HG03378 (cell line): ENCODE measurements around the gene MORC4.
A peak's percentile ranks its signal among the peaks of the same experiment; 100 is the strongest.
"Not testable (repeated sequence)": the region's sequence is repeated elsewhere in the genome, so short reads cannot be mapped to it uniquely, and the experiment has no call there.

Experiments
- ATAC-seq: cut with Tn5 transposase; IDR thresholded peaks from one replicate; pipeline ENCODE4 v1.9.1; 2021; ENCODE audit warnings: mild to moderate bottlenecking, moderate library complexity; ENCODE audit not compliant: unreplicated experiment

The MORC4 gene

GRCh38 chrX:107000013-107000515, at the start of gene MORC4:
Gene MORC4 (minus strand): TSS chrX:107000212. CDS start chrX:106999969, 243 bp downstream.
- peak; percentile 72 for ATAC-seq

- no peak for ATAC-seq
Measured at GRCh38 chrX:107047622-107048021, 47.6 kb upstream of the MORC4 start.

DNA sequence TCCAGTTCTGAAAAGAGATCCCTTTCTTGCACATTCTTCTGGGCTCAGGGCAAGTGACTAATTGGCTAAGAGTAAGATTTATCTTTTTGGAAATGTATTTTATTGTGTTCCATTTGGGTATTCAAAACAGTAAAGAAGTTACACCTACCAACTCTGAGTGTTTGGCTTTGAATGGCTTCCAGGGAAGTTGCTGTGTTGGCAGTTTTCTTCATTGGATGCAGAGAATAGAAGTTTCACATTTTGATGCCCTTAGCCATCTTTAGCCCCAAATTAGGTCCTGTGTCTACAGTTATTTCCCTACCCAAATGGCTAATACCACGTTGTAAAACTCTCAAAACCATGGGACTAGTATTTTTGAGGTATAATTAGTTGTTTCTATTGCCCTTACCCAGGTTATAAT, 29.7 kb upstream of the MORC4 start:
- ATAC-seq, result no peak

- no peak for ATAC-seq
Measured at GRCh38 chrX:107025545-107025944, 25.5 kb upstream of the MORC4 start.

DNA sequence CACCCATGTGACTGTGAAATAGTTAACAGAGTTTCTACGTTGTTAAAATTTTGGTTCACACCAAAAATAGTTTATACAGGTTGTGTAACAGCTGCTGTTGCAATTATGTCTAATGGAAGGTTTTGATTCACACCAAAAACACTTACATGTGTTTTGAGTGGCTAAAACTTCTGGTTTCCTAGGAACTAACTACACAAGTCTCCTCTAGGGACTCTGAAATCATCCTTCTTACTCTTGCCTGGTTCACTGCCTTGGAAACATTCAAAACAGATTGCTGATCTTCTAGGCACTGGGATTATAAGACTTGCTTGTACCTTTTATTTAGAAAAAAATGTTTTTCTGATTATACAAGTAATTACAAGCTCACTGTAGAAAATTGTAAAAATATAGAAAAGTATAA, 14.9 kb upstream of the MORC4 start:
- no peak for ATAC-seq

- ATAC-seq, result no peak
Measured at GRCh38 chrX:107008034-107008433, 8.0 kb upstream of the MORC4 start.

- peak; percentile 47 for ATAC-seq
Measured at GRCh38 chrX:106999002-106999975, 723 bp downstream of the MORC4 start.

DNA sequence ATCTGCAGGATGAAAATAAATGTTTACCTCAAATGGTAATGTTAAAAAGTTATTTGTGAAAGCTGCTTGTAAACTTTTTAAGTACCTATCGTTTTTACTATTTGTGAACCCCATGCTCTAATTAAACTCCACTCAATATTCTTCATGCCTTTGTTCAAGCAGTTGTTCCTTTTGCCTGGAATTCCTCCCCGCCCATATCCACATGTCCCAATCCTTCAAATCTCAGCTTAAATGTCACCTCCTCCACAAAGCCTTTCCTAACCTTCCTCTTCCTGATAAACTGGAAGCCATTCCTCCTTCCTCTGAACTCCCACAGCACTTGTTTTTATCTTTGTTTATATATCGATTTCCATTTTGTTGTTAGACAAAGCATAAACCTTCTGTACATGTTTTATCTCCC, 2.4 kb downstream of the MORC4 start:
- ATAC-seq, result no peak

DNA sequence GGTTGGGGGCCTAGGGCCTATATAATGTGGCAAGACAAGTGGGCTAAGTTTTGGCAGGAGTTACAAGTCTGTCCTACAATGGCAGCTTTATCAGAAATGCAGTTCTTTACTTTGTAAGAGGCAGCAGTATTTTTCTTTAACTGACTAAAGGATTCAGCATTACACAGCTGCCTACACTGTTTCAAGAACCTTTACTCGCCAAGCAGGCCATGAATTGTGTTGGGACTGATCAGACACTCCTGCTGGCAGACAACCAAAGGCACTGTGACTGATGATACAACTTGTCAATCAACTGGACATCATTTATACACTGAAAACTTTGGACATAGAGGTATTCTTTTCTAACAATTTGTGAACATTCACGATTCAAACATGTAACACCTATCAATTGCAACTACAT, 4.3 kb downstream of the MORC4 start:
- ATAC-seq, result no peak

- peak; percentile 49 for ATAC-seq
Measured at GRCh38 chrX:106987488-106987887, 12.5 kb downstream of the MORC4 start.

GRCh38 chrX:106980952-106981626, 18.9 kb downstream of the MORC4 start:
- no peak for ATAC-seq

GRCh38 chrX:106976416-106976815, 23.6 kb downstream of the MORC4 start:
- ATAC-seq, result no peak

- no peak for ATAC-seq
Measured at GRCh38 chrX:106973433-106974149, 26.4 kb downstream of the MORC4 start.

DNA sequence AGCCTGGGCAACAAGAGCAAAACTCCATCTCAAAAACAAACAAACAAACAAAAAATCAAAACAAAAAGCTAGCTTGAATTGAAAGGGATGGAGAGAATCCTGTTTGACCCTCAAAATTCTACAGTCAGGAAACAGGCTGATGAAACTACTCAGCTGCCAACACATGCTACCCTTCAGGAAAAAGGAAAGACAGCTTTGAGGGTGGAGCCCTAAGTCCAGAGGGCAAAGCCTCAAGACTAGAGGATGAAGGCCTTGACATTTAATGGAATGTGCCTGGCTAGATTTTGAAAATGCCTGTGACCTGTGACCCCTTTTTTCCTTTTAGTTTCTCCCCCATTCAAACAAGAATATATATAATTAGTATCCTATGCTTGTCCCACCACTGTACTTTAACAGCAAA, 27.1 kb downstream of the MORC4 start:
- ATAC-seq, result no peak

DNA sequence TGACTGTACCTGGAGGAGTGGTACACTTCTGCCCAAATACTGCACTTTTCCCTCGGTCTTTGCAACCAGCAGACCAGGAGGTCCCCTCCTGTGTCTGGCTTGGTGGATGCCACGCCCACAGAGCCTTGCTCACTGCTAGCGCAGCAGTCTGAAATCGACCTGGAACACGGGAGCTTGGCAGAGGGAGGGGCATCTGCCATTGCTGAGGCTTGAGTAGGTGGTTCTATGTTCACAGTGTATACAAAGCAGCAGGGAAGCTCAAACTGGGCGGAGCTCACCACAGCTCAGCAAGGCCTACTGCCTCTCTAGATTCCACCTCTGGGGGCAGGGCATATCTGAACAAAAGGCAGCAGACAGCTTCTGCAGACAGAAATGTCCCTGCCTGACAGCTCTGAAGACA, 33.5 kb downstream of the MORC4 start:
- not testable (repeated sequence) for ATAC-seq

GRCh38 chrX:106964290-106964689, 35.7 kb downstream of the MORC4 start:
- ATAC-seq, result no peak

DNA sequence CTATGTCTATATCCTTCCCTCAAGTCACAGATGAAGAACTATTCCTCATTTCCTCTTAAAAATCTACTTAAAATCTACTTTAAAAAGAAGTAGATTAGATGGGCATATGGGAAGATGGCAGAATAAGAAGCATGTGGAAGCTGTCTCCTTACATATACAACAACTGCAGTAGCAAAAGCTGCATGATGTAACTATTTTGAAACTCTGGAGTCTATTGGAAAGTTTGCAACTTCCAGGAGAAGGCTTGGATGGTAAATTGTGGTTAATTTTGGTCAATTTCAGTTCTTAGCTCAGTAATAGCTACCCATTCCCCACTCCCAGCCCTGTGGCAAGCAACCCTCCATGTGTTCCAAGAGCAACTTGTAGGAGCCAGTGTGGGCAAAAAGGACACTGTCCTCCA, 36.9 kb downstream of the MORC4 start:
- no peak for ATAC-seq

GRCh38 chrX:106959901-106960300, 40.1 kb downstream of the MORC4 start:
- ATAC-seq, result no peak

DNA sequence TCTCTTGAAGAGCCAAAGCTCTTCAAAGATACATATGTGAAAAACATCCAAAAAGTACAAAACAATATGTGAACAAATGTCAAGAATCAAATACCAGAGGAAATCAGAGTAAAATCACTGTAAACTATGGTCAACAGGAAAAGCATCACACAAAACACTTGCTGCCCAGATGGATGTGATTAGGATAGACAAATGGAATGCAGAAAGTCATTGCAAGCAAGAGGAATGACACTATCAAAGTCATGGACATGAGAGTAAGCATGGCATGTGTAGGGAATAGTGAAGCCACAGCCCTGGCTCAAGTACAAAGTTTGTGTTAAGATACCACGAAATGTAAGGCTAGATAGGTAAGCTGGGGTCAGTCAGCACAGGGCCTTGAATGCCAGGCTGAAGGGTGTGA, 42.2 kb downstream of the MORC4 start:
- no peak for ATAC-seq

DNA sequence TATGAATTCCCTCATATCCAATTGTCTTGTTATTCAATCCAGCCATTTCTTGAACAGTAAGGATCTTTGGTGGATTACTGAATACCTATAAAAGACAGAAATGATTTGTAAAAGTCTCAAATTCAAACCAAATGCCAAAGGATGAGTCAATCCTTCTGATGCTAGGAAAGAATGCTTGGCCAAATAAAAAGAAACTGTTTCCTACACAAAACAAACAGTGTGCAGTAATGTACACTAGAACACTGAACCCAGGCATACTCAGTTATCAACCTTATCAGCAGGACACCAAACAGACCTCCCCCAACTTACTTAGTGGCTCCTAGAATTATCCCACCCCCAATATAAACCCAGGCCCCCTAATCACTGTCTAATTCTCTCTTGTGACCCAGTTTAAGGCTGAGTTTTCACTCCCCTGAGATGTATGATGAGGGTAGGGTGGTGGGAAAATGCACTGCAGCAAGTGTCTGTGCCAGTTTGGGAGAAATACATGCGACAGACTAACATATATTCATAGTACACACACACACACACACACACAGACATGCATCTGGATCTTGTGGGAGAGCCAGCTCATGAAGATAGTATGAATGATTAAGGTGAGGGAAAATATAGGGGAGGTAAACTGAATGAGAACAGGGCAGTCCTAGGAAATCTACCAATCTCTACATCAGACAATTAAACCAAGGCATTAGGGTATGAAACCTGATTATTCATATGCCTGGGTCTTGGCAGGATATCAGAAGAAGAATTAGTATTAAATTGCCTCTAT, 44.8 kb downstream of the MORC4 start:
- ATAC-seq, result no peak
